VCaP (cell line): ENCODE data around the gene ZNF580.

ENCODE experiments used
- H3K27ac ChIP-seq: fragments of 450-650 bp; 2 replicates; pipeline ENCODE4 v1.5.1; 2017
- TF ChIP-seq, protein P1 (sequence below): fragments of 450-650 bp; conservative IDR thresholded peaks from 2 replicates; pipeline ENCODE4 v1.5.1; 2017; ENCODE audit warnings: mild to moderate bottlenecking, moderate library complexity

Gene ZNF580

DNA sequence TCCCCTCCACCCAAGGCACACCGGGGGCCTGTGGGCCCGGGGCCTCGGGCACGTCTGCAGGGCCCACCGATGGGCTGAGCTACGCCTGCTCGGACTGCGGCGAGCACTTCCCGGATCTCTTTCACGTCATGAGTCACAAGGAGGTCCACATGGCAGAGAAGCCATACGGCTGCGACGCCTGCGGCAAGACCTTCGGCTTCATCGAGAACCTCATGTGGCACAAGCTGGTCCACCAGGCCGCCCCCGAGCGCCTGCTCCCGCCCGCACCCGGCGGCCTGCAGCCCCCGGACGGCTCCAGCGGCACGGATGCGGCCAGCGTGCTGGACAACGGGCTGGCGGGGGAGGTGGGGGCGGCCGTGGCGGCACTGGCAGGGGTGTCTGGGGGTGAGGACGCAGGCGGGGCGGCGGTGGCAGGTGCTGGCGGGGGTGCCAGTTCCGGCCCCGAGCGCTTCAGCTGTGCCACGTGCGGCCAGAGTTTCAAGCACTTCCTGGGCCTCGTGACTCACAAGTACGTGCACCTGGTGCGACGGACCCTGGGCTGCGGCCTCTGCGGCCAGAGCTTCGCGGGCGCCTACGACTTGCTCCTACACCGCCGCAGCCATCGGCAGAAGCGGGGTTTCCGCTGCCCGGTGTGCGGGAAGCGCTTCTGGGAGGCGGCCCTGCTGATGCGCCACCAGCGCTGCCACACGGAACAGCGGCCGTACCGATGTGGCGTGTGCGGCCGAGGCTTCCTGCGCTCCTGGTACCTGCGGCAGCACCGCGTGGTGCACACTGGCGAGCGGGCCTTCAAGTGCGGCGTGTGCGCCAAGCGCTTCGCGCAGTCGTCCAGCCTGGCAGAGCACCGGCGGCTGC lies 25.0 kb upstream of the ZNF580 start:
- no peak overlapping the region for H3K27ac ChIP-seq
- TF ChIP-seq, protein P1, sequence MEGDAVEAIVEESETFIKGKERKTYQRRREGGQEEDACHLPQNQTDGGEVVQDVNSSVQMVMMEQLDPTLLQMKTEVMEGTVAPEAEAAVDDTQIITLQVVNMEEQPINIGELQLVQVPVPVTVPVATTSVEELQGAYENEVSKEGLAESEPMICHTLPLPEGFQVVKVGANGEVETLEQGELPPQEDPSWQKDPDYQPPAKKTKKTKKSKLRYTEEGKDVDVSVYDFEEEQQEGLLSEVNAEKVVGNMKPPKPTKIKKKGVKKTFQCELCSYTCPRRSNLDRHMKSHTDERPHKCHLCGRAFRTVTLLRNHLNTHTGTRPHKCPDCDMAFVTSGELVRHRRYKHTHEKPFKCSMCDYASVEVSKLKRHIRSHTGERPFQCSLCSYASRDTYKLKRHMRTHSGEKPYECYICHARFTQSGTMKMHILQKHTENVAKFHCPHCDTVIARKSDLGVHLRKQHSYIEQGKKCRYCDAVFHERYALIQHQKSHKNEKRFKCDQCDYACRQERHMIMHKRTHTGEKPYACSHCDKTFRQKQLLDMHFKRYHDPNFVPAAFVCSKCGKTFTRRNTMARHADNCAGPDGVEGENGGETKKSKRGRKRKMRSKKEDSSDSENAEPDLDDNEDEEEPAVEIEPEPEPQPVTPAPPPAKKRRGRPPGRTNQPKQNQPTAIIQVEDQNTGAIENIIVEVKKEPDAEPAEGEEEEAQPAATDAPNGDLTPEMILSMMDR: no peak

DNA sequence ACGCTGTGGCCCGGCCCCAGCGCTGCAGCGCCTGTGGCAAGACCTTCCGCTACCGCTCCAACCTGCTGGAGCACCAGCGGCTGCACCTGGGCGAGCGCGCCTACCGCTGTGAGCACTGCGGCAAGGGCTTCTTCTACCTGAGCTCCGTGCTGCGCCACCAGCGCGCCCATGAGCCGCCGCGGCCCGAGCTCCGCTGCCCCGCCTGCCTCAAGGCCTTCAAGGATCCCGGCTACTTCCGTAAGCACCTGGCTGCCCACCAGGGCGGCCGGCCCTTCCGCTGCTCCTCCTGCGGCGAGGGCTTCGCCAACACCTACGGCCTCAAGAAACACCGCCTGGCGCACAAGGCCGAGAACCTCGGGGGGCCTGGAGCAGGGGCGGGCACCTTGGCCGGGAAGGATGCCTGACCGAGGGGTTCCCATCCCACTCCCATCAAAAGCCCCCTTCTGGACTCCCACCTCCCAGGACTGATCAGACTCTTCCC lies 24.4 kb upstream of the ZNF580 start:
- TF ChIP-seq, protein P1: no peak
- no peak overlapping the region for H3K27ac ChIP-seq

DNA sequence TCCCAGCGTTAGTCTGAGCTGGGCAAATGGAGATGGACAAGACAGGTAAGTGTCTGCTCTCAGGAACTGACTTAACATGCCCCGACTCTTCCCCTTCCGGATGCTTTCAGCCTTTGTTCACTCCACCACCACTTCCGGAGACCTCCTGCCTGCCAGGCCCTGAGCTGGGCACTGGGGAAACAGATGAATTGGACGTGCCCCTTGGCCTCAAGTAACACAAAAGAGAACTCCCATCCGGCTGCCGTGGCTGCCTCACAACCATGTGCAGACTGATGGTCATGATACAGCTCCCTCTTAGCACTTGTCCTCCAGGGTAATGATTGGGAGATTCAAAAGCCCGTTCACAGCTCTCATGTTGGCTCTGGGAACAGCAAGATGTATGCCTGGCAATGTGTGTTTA lies 23.4 kb upstream of the ZNF580 start:
- H3K27ac ChIP-seq: no peak overlapping the region
- TF ChIP-seq, protein P1: no peak

DNA sequence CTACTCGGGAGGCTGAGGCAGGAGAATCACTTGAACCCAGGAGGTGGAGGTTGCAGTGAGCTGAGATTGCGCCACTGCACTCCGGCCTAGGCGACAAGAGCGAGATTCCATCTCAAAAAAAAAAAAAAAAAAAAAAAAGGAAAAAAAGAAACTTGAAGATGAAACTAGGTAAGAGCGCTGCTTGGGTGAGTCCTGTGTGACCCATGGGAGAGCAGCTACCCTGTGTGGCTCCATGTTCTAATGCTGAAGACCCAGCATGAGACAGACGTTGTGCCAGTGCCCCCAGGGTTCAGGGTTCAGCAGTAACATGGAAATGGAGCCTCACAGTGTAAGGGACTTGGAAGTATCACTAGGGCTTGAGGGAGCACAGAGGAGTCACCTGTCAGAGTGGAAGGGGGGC lies 22.4 kb upstream of the ZNF580 start:
- no peak overlapping the region for H3K27ac ChIP-seq
- TF ChIP-seq, protein P1: no peak

DNA sequence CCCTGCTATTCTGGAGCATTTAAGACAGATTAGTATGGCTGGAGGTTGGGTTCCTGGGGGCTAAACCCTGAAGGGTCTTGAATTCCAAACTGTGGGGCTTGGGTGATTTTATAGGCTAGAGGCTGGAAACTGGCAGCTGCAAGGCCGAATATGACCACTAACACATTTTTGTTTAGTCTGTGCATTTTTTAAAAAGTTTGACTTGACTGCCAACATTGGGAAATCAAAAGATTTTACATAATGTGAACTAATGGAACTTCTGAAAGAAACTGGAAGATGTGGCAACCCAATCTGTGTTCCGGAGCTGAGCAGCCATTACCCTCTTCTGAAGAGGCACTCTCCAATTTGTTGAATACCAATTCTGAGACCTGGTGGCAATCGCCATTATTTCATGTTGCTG lies 21.5 kb upstream of the ZNF580 start:
- H3K27ac ChIP-seq: no peak overlapping the region
- TF ChIP-seq, protein P1: no peak

DNA sequence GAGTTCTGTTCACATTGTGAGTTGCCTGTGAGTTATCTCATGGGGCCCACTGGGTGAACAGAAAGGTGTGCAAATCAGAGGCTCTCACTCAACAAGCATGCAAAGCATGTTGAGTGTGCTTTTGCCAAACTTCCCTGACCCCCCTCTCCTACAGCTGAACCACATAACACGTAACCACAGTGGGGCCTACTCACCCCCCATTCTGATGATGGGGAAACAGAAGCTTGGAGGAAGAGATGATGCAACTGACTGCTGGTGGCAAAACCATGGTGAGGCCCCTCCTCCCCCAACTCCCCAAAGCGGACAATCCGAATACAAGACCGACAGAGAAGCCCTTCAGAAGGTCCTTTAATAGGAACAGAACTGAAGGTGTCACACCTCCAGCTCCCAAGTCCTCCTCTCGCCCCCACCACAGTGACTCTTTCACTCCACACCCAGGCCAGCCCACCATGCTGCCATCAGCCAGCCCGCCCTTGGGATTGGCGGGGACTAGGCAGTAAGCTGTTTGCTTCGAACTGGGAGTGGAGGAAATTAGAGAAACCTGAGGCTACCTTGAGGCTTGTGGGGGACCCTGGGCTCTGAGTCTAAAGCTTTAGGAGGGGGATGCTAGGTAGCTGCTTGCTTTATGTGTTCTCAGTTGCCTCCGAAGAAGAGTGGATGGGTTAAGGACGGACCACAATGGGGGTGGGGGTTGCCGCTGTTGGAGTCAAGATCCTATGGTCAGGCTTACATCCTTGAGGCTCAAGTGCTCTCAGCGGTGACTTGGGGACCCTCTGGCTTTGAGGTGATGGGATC lies 20.2 kb upstream of the ZNF580 start:
- TF ChIP-seq, protein P1: no peak
- H3K27ac ChIP-seq: no peak overlapping the region

DNA sequence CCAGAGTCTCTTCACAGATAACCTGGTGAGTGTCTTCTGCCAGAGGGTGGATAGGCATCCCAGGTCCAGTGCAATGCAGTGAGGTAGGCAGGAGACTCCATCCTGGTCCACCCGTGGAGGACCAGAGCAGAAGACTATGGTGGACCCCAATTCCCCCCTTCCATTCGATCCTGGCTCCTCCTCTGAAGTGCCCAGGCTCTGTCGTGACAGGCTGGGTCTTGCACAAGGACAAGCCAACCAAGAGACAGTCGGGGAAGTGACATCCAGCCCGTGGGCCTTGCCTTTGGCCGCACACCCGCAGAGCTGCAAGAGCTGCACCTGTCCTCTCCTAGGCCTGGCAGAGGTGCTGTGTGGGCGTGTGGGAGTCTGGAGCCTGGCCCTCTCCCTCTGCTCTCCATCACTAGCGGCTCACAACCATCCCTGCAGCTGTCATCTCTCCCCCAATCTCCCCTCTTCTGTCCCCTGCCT lies 19.6 kb upstream of the ZNF580 start:
- H3K27ac ChIP-seq: no peak overlapping the region
- TF ChIP-seq, protein P1: no peak
